H9 (cell line): ENCODE measurements around the gene PPP4R3B. TPM values are rescaled to one million over a fixed set of nuclear protein-coding genes. Genes with fewer than 3 reads are reported as not detected.

Experiments used
- DNase-seq: peaks from one replicate; pipeline ENCODE4 v3.0.0-alpha.2; 2017
- H2AFZ ChIP-seq: one replicate; pipeline ENCODE4 v1.6.1; 2013; ENCODE audit warnings: mild to moderate bottlenecking, low read length, control low read depth, moderate library complexity
- H2AK5ac ChIP-seq: 2 replicates; pipeline ENCODE4 v1.6.1; 2013; ENCODE audit warnings: low read length, control low read depth, mixed read lengths; ENCODE audit not compliant: insufficient read length
- H2BK120ac ChIP-seq: one replicate; pipeline ENCODE4 v1.6.1; 2013; ENCODE audit warnings: low read depth, mild to moderate bottlenecking, low read length, control low read depth, inconsistent platforms; ENCODE audit not compliant: poor library complexity, severe bottlenecking
- H2BK12ac ChIP-seq: 2 replicates; pipeline ENCODE4 v1.6.1; 2013; ENCODE audit warnings: low read length, control low read depth, mixed read lengths, low read depth; ENCODE audit not compliant: insufficient read length
- H2BK15ac ChIP-seq: 2 replicates; pipeline ENCODE4 v1.6.1; 2013; ENCODE audit warnings: low read depth, low read length, control low read depth
- H2BK20ac ChIP-seq: one replicate; pipeline ENCODE4 v1.6.1; 2013; ENCODE audit warnings: low read depth, mild to moderate bottlenecking, low read length, control low read depth, inconsistent platforms; ENCODE audit not compliant: poor library complexity, severe bottlenecking
- H2BK5ac ChIP-seq: 2 replicates; pipeline ENCODE4 v1.6.1; 2013; ENCODE audit warnings: low read length, control low read depth, mixed read lengths; ENCODE audit not compliant: insufficient read length
- H3K14ac ChIP-seq: 2 replicates; pipeline ENCODE4 v1.6.1; 2013; ENCODE audit warnings: low read length, control low read depth; ENCODE audit not compliant: insufficient read depth
- H3K18ac ChIP-seq: 2 replicates; pipeline ENCODE4 v1.6.1; 2013; ENCODE audit warnings: low read depth, mild to moderate bottlenecking, mixed read lengths, low read length, control low read depth; ENCODE audit not compliant: insufficient read length
- H3K23ac ChIP-seq: 2 replicates; pipeline ENCODE4 v1.6.1; 2013; ENCODE audit warnings: low read length, control low read depth, mixed read lengths, low read depth; ENCODE audit not compliant: insufficient read length
- H3K23me2 ChIP-seq: 2 replicates; pipeline ENCODE4 v1.6.1; 2013; ENCODE audit warnings: low read depth, mild to moderate bottlenecking, mixed read lengths, low read length, control low read depth; ENCODE audit not compliant: insufficient read length, poor library complexity, severe bottlenecking
- H3K27ac ChIP-seq: 2 replicates; pipeline ENCODE4 v1.5.1; 2013; ENCODE audit warnings: low read length, control low read depth, mixed read lengths, low read depth; ENCODE audit not compliant: insufficient read length
- H3K27me3 ChIP-seq: 2 replicates; pipeline ENCODE4 v1.6.1; 2013; ENCODE audit warnings: low read length, control low read depth, inconsistent platforms; ENCODE audit not compliant: insufficient read depth
- H3K4ac ChIP-seq: 2 replicates; pipeline ENCODE4 v1.6.1; 2013; ENCODE audit warnings: low read depth, mild to moderate bottlenecking, control low read depth, inconsistent platforms, low read length, moderate library complexity
- H3K4me1 ChIP-seq: 2 replicates; pipeline ENCODE4 v1.6.1; 2013; ENCODE audit warnings: low read length, control low read depth, inconsistent platforms; ENCODE audit not compliant: insufficient read depth
- H3K4me2 ChIP-seq: 2 replicates; pipeline ENCODE4 v1.6.1; 2013; ENCODE audit warnings: low read length, control low read depth, mixed read lengths; ENCODE audit not compliant: insufficient read length, insufficient read depth
- H3K56ac ChIP-seq: 2 replicates; pipeline ENCODE4 v1.6.1; 2013; ENCODE audit warnings: low read depth, mild to moderate bottlenecking, mixed read lengths, low read length, control low read depth; ENCODE audit not compliant: insufficient read length
- H3K79me1 ChIP-seq: 2 replicates; pipeline ENCODE4 v1.6.1; 2013; ENCODE audit warnings: low read depth, mild to moderate bottlenecking, moderate library complexity, low read length, control low read depth, inconsistent platforms; ENCODE audit not compliant: insufficient read depth, poor library complexity, severe bottlenecking
- H3K79me2 ChIP-seq: 2 replicates; pipeline ENCODE4 v1.6.1; 2013; ENCODE audit warnings: low read length, control low read depth, inconsistent platforms; ENCODE audit not compliant: insufficient read depth
- H3K9ac ChIP-seq: 2 replicates; pipeline ENCODE4 v1.6.1; 2013; ENCODE audit warnings: low read length, control low read depth, mixed read lengths; ENCODE audit not compliant: insufficient read length; ENCODE audit errors: extremely low read depth
- H3K9me3 ChIP-seq: one replicate; pipeline ENCODE4 v1.6.1; 2013; ENCODE audit warnings: low read depth, low read length, inconsistent platforms; ENCODE audit not compliant: control insufficient read depth
- H3T11ph ChIP-seq: one replicate; pipeline ENCODE4 v1.6.1; 2013; ENCODE audit warnings: mild to moderate bottlenecking, low read length, control low read depth, inconsistent platforms
- H4K20me1 ChIP-seq: one replicate; pipeline ENCODE4 v1.6.1; 2013; ENCODE audit not compliant: control insufficient read depth, insufficient read length, insufficient read depth
- H4K5ac ChIP-seq: 2 replicates; pipeline ENCODE4 v1.6.1; 2013; ENCODE audit warnings: low read depth, mild to moderate bottlenecking, mixed read lengths, low read length, control low read depth; ENCODE audit not compliant: insufficient read length
- H4K8ac ChIP-seq: replicated peaks from 2 replicates; pipeline ENCODE4 v1.6.1; 2013; ENCODE audit warnings: low read length, control low read depth, mixed read lengths, low read depth; ENCODE audit not compliant: insufficient read length
- H4K91ac ChIP-seq: 2 replicates; pipeline ENCODE4 v1.6.1; 2013; ENCODE audit warnings: low read depth, mild to moderate bottlenecking, moderate library complexity, mixed read lengths, low read length, control low read depth; ENCODE audit not compliant: insufficient read length
- H3K27ac Mint-ChIP-seq, 3 experiments: 2 replicates in 2 of 3; 3 replicates in 1 of 3; pipeline ENCODE4 v1.8.0; 2020 to 2021; ENCODE audit warnings: mixed read lengths in 3 of 3, mild to moderate bottlenecking in 1 of 3, moderate library complexity in 1 of 3
- H3K27me3 Mint-ChIP-seq: 2 replicates; pipeline ENCODE4 v1.8.0; 2021; ENCODE audit warnings: low read depth, mild to moderate bottlenecking, moderate library complexity, mixed read lengths
- H3K36me3 Mint-ChIP-seq, 3 experiments: 2 replicates in 2 of 3; 3 replicates in 1 of 3; pipeline ENCODE4 v1.8.0; 2020 to 2021; ENCODE audit warnings: low read depth in 3 of 3, mixed read lengths in 3 of 3; ENCODE audit not compliant: insufficient read depth in 1 of 3
- H3K4me1 Mint-ChIP-seq, 2 experiments: 2 replicates each; pipeline ENCODE4 v1.8.0; 2020; ENCODE audit warnings: mixed read lengths in 2 of 2
- H3K4me3 Mint-ChIP-seq, 2 experiments: 2 replicates in 1 of 2; 3 replicates in 1 of 2; pipeline ENCODE4 v1.8.0; 2020 to 2021; ENCODE audit warnings: mild to moderate bottlenecking in 2 of 2, mixed read lengths in 2 of 2, moderate library complexity in 1 of 2
- H3K9me3 Mint-ChIP-seq, 2 experiments: 2 replicates in 1 of 2; 3 replicates in 1 of 2; pipeline ENCODE4 v1.8.0; 2020; ENCODE audit warnings: mild to moderate bottlenecking in 2 of 2, mixed read lengths in 2 of 2, moderate library complexity in 1 of 2
- CTCF ChIP-seq: fragments of 200-600 bp; sonication (generic); conservative IDR thresholded peaks from 3 replicates; pipeline ENCODE4 v1.8.0; 2021; ENCODE audit warnings: antibody characterized with exemption, mild to moderate bottlenecking
- total RNA-seq: library from RNA; stranded (reverse); gene quantifications from 2 replicates; pipeline ENCODE4 v1.2.1, GENCODE V29; 2021

Gene PPP4R3B
- total RNA-seq, 1 experiment from 2014 or later = 37.6 TPM

- Histone ChIP-seq H3K9ac (no peak overlapping the region), H3K4ac (no peak overlapping the region), H3K14ac (no peak overlapping the region), H4K91ac (no peak overlapping the region), H3T11ph (no peak overlapping the region), H3K27ac (no peak overlapping the region), H2BK120ac (no peak overlapping the region), H3K4me1 (no peaks in the 10 kb centered on the region), H3K18ac (no peak overlapping the region), H4K8ac (no peak overlapping the region), H2AFZ (no peak overlapping the region), H2BK15ac (no peak overlapping the region), H2AK5ac (no peak overlapping the region), H3K9me3 (no peaks in the 10 kb centered on the region), H3K56ac (no peak overlapping the region), H3K27me3 (no peaks in the 10 kb centered on the region), H3K4me2 (no peak overlapping the region), H4K20me1 (no peaks in the 10 kb centered on the region), H3K23ac (no peak overlapping the region), H4K5ac (no peak overlapping the region), H3K23me2 (no peaks in the 10 kb centered on the region), H2BK5ac (no peak overlapping the region), H2BK20ac (no peak overlapping the region), H3K79me2 (no peaks in the 10 kb centered on the region), H3K79me1 (no peaks in the 10 kb centered on the region), H2BK12ac (no peak overlapping the region)
- Mint-ChIP-seq H3K4me1 (no peaks in the 10 kb centered on the region), H3K9me3 (no peaks in the 10 kb centered on the region), H3K36me3 (peaks cover 5 to 36% (median 27%) of the 10 kb centered on the region in 3 experiments; a peak in 5 of 7 replicates), H3K27ac (no peak overlapping the region), H3K4me3 (no peak overlapping the region), H3K27me3 (no peaks in the 10 kb centered on the region)
- no peak for TF ChIP-seq CTCF
- DNase-seq = no peak
These were observed 15.6 kb downstream of the PPP4R3B start for GRCh38 chr2:55601849-55602248.
